ENCODE data around the gene PIGV. TPM values are rescaled to one million over a fixed set of nuclear protein-coding genes. Genes with fewer than 3 reads are reported as not detected.
"Not testable (repeated sequence)": the region's sequence is repeated elsewhere in the genome, so short reads cannot be mapped to it uniquely, and the experiment has no call there.

The PIGV gene
- total RNA-seq, 4 donors from 2014 or later, result 13.7 to 30.0 (median 15.5) TPM

DNA sequence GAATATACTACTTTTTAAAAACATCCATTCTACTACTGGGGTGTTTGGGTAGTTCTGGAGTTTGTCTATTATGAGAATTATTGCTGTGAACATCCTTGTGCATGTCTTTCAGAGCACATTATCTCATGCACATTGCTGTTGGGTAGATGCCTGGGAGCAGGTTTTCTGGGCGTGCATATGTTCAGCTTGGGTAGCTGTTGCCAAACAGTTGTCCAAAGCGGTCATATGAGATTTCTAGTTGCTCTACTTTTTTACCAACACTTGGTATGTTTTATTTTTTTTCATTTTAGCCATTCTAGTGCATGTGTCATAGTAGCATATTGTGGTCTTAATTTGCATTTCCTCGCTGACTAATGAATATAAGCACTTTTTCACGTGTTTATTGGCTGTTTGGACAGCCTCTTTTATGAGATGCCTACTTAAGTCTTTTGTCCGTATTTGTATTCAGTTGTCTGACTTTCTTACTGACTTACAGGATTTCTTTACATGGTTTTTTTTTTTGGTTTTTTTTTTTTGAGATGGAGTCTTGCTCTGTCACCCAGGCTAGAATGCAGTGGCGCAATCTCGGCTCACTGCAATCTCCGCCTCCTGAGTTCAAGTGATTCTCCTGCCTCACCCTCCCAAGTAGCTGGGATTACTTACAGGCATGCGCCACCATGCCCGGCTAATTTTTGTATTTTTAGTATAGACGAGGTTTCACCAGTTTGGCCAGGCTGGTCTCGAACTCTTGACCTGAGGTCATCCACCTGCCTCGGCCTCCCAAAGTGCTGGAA lies 56.9 kb downstream of the PIGV start:
- peaks cover 0 to 81% of the 10 kb centered on the region in 2 donors for H3K36me3 ChIP-seq
- H3K9me3 ChIP-seq, result no peaks in the 10 kb centered on the region
- no peak overlapping the region for H3K27ac ChIP-seq
- 84 to 85% methylated on average over 8 of the region's 13 CpGs for WGBS, 2 donors (ENCODE audit: low coverage in 1 of 2)
- no peaks in the 10 kb centered on the region for H3K27me3 ChIP-seq
- H3K4me3 ChIP-seq, result no peak overlapping the region
- ATAC-seq, result no peak
- H3K4me1 ChIP-seq, result peaks cover 0 to 17% (median 7%) of the 10 kb centered on the region in 3 donors
- TF ChIP-seq POLR2AphosphoS5 (IDR thresholded peaks at IDR 0.05), result no peak
- no peak for TF ChIP-seq EP300 (IDR thresholded peaks at IDR 0.05)
- TF ChIP-seq, protein P1, sequence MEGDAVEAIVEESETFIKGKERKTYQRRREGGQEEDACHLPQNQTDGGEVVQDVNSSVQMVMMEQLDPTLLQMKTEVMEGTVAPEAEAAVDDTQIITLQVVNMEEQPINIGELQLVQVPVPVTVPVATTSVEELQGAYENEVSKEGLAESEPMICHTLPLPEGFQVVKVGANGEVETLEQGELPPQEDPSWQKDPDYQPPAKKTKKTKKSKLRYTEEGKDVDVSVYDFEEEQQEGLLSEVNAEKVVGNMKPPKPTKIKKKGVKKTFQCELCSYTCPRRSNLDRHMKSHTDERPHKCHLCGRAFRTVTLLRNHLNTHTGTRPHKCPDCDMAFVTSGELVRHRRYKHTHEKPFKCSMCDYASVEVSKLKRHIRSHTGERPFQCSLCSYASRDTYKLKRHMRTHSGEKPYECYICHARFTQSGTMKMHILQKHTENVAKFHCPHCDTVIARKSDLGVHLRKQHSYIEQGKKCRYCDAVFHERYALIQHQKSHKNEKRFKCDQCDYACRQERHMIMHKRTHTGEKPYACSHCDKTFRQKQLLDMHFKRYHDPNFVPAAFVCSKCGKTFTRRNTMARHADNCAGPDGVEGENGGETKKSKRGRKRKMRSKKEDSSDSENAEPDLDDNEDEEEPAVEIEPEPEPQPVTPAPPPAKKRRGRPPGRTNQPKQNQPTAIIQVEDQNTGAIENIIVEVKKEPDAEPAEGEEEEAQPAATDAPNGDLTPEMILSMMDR (IDR thresholded peaks at IDR 0.05), result no peak
- TF ChIP-seq POLR2A (IDR thresholded peaks at IDR 0.05), result no peak

DNA sequence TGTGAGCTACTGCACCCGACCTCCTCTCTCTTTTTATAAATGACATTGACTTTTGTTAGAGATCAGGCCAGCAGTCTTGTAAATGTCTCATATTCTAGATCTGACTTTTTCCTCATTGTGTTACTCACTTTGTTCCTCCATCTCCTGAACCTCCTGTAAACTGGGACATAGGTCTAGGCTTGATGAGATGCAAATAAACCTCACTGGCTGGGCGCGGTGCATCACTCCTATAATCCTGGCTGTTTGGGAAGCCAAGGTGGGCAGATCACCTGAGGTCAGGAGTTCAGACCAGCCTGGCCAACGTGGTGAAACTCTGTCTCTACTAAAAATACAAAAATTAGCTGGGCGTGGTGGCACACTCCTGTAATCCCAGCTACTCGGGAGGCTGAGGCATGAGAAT lies 60.1 kb downstream of the PIGV start:
- 67 to 85% methylated on average over 1 to 4 of the region's 6 CpGs for WGBS, 2 donors (ENCODE audit: low coverage in 1 of 2)
- not testable (repeated sequence) for H3K27me3 ChIP-seq, H3K9me3 ChIP-seq, H3K27ac ChIP-seq, H3K4me3 ChIP-seq, ATAC-seq
- peaks cover 0 to 19% (median 7%) of the 10 kb centered on the region in 3 donors for H3K4me1 ChIP-seq
- peaks cover 0 to 81% of the 10 kb centered on the region in 2 donors for H3K36me3 ChIP-seq

Small RNA genes within 50 kb of the gene (small RNA-seq; reads per million reads assigned to genes)
- 0 reads per million in 4 donors for gene RN7SL165P

Other genes starting within 250 kb of the PIGV start
- 10 to 100 TPM; 28.2 to 64.2 (median 42.6) TPM for gene ARID1A, start 91.9 kb upstream of the PIGV start, total RNA-seq
- 10 to 100 TPM; 10.5 to 36.9 (median 17.1) TPM for gene ZDHHC18, start 38.7 kb downstream of the PIGV start, total RNA-seq
- gene SFN, start 75.2 kb downstream of the PIGV start, total RNA-seq, result 10 to 100 TPM in 2 of 4 donors, 1 to 10 TPM in 1, under 1 TPM in 1; 0.81 to 51.6 (median 6.9) TPM
- 10 to 100 TPM; 10.4 to 17.3 (median 12.8) TPM for gene GPN2, start 102.3 kb downstream of the PIGV start, total RNA-seq
- 10 to 100 TPM in 3 of 4 donors, 1 to 10 TPM in 1; 5.1 to 21.6 (median 14.4) TPM for gene GPATCH3, start 112.5 kb downstream of the PIGV start, total RNA-seq
- gene NR0B2, start 126.0 kb downstream of the PIGV start, total RNA-seq, result not detected
- 10 to 100 TPM; 64.8 to 94.5 (median 68.1) TPM for gene NUDC, start 133.8 kb downstream of the PIGV start, total RNA-seq
- 1 to 10 TPM in 1 of 4 donors, not detected in 3; 2.3 TPM for gene KDF1, start 172.5 kb downstream of the PIGV start, total RNA-seq
- gene TRNP1, start 205.7 kb downstream of the PIGV start, total RNA-seq, result 10 to 100 TPM; 15.9 to 48.4 (median 38.8) TPM
- gene TENT5B, start 224.9 kb downstream of the PIGV start, total RNA-seq, result 100 to 1,000 TPM in 3 of 4 donors, 10 to 100 TPM in 1; 89.9 to 284 (median 166) TPM